Ovary (tissue), 3 donors: ENCODE data around the gene PRSS21.

Experiments
- CTCF ChIP-seq, 3 donors: fragments of 450-650 bp in 2 of 3; fragments of 200-600 bp in 1 of 3; IDR thresholded peaks; one replicate each; pipeline versions ENCODE4 v1.5.1 to v1.8.0; 2016 to 2022; ENCODE audit warnings: antibody characterized with exemption in 3 of 3, mild to moderate bottlenecking in 1 of 3
- POLR2A ChIP-seq: fragments of 450-650 bp; IDR thresholded peaks from one replicate; pipeline ENCODE4 v1.6.1; 2017; ENCODE audit warnings: antibody characterized with exemption, mild to moderate bottlenecking, moderate library complexity
- donor health status: DM: no; HTN: no; CAD: no.

GRCh38 chr16:2773188-2773968, 43.7 kb upstream of the PRSS21 start:
- TF ChIP-seq CTCF (IDR thresholded peaks at IDR 0.05), result no peak
- TF ChIP-seq POLR2A, result no peak
